Hepatocyte (in vitro differentiated cells): ENCODE data around the gene HS3ST3B1.

ENCODE experiments used
- CTCF ChIP-seq: fragments of 200-600 bp; sonication (generic); IDR thresholded peaks from 2 replicates; pipeline ENCODE4 v1.5.1; 2016; ENCODE audit warnings: antibody characterized with exemption, mild to moderate bottlenecking; ENCODE audit not compliant: poor library complexity
- EZH2 ChIP-seq: fragments of 200-600 bp; sonication (generic); IDR thresholded peaks from 2 replicates; pipeline ENCODE4 v1.6.1; 2016; ENCODE audit warnings: antibody characterized with exemption, mild to moderate bottlenecking, borderline replicate concordance
- EZH2phosphoT487 ChIP-seq: fragments of 200-600 bp; sonication (generic); IDR thresholded peaks from one replicate; pipeline ENCODE4 v1.6.1; 2018; ENCODE audit warnings: antibody characterized with exemption, mild to moderate bottlenecking, low read depth, moderate library complexity; ENCODE audit not compliant: unreplicated experiment, severe bottlenecking

GRCh38 chr17:14334919-14335318 lies 34.0 kb downstream of the HS3ST3B1 start:
- TF ChIP-seq CTCF (no peak), EZH2 (no peak), EZH2phosphoT487 (no peak)
